T1000 (cell line): ENCODE measurements around the gene CTLA4.

Experiments
- DNase-seq: peaks from one replicate; lab custom pipeline; 2025; ENCODE audit warnings: mixed read lengths; lab: John Stamatoyannopoulos, UW

CTLA4 gene

GRCh38 chr2:203892207-203892606 lies 24.6 kb downstream of the CTLA4 start:
- DNase-seq, result no peak

GRCh38 chr2:203893401-203893800 lies 25.8 kb downstream of the CTLA4 start:
- no peak for DNase-seq

GRCh38 chr2:203893840-203894239 lies 26.3 kb downstream of the CTLA4 start:
- DNase-seq, result no peak

- DNase-seq, result no peak
These were observed 26.7 kb downstream of the CTLA4 start for GRCh38 chr2:203894262-203894661.

- no peak for DNase-seq
These were observed 30.0 kb downstream of the CTLA4 start for GRCh38 chr2:203897544-203897943.

- no peak for DNase-seq
These were observed 31.1 kb downstream of the CTLA4 start for GRCh38 chr2:203898657-203899056.

- DNase-seq, result no peak
These were observed 32.7 kb downstream of the CTLA4 start for GRCh38 chr2:203900253-203900652.

- DNase-seq, result no peak
These were observed 36.5 kb downstream of the CTLA4 start for GRCh38 chr2:203904022-203904421.

GRCh38 chr2:203905656-203906055 lies 38.1 kb downstream of the CTLA4 start:
- no peak for DNase-seq

- DNase-seq, result no peak
These were observed 40.7 kb downstream of the CTLA4 start for GRCh38 chr2:203908066-203908796.

- DNase-seq, result no peak
These were observed 41.2 kb downstream of the CTLA4 start for GRCh38 chr2:203908797-203909185.

- DNase-seq, result no peak
These were observed 41.8 kb downstream of the CTLA4 start for GRCh38 chr2:203909261-203909967.

- no peak for DNase-seq
These were observed 42.4 kb downstream of the CTLA4 start for GRCh38 chr2:203909974-203910373.

- no peak for DNase-seq
These were observed 46.4 kb downstream of the CTLA4 start for GRCh38 chr2:203913947-203914346.

GRCh38 chr2:203914546-203915182 lies 47.1 kb downstream of the CTLA4 start:
- no peak for DNase-seq

- DNase-seq, result no peak
These were observed 47.7 kb downstream of the CTLA4 start for GRCh38 chr2:203915256-203915655.

GRCh38 chr2:203916756-203917155 lies 49.2 kb downstream of the CTLA4 start:
- no peak for DNase-seq

- no peak for DNase-seq
These were observed 50.7 kb downstream of the CTLA4 start for GRCh38 chr2:203918264-203918663.

GRCh38 chr2:203918839-203919238 lies 51.3 kb downstream of the CTLA4 start:
- no peak for DNase-seq
